Neural cell (in vitro differentiated cells): ENCODE data around the gene COPZ2.

ENCODE experiments used
- EP300 ChIP-seq: fragments of 450-650 bp; conservative IDR thresholded peaks from 2 replicates; pipeline ENCODE4 v1.6.1; 2014; ENCODE audit warnings: antibody characterized with exemption, mild to moderate bottlenecking, moderate library complexity; ENCODE audit not compliant: poor library complexity, severe bottlenecking
- EZH2 ChIP-seq: fragments of 200-600, 300-800 bp; shearing (Covaris generic), sonication (generic); IDR thresholded peaks from 2 replicates; pipeline ENCODE4 v1.6.1; 2014; ENCODE audit warnings: antibody characterized with exemption, low read length, borderline replicate concordance, mild to moderate bottlenecking; ENCODE audit not compliant: insufficient read depth, poor library complexity, severe bottlenecking
- POLR2AphosphoS5 ChIP-seq: IDR thresholded peaks from 2 replicates; pipeline ENCODE4 v1.6.1; 2012
- RAD21 ChIP-seq: fragments of 450-650 bp; conservative IDR thresholded peaks from 2 replicates; pipeline ENCODE4 v1.6.1; 2014; ENCODE audit warnings: antibody characterized with exemption, mild to moderate bottlenecking, moderate library complexity
- REST ChIP-seq: IDR thresholded peaks from 2 replicates; pipeline ENCODE4 v1.6.1; 2012; ENCODE audit warnings: borderline replicate concordance
- TAF1 ChIP-seq: IDR thresholded peaks from 2 replicates; pipeline ENCODE4 v1.6.1; 2012; ENCODE audit warnings: low read depth
- TF ChIP-seq, protein P1 (sequence below): fragments of 450-650 bp; IDR thresholded peaks from 2 replicates; pipeline ENCODE4 v1.5.1; 2014; ENCODE audit warnings: antibody characterized with exemption, mild to moderate bottlenecking, moderate library complexity; ENCODE audit not compliant: poor library complexity, severe bottlenecking

GRCh38 chr17:47983492-47984223 is 53.9 kb downstream of the COPZ2 start:
- TF ChIP-seq EP300 (no peak), POLR2AphosphoS5 (no peak), EZH2 (no peak), TAF1 (no peak), REST (no peak), RAD21 (no peak)
- TF ChIP-seq, protein P1, sequence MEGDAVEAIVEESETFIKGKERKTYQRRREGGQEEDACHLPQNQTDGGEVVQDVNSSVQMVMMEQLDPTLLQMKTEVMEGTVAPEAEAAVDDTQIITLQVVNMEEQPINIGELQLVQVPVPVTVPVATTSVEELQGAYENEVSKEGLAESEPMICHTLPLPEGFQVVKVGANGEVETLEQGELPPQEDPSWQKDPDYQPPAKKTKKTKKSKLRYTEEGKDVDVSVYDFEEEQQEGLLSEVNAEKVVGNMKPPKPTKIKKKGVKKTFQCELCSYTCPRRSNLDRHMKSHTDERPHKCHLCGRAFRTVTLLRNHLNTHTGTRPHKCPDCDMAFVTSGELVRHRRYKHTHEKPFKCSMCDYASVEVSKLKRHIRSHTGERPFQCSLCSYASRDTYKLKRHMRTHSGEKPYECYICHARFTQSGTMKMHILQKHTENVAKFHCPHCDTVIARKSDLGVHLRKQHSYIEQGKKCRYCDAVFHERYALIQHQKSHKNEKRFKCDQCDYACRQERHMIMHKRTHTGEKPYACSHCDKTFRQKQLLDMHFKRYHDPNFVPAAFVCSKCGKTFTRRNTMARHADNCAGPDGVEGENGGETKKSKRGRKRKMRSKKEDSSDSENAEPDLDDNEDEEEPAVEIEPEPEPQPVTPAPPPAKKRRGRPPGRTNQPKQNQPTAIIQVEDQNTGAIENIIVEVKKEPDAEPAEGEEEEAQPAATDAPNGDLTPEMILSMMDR, result no peak
